ENCODE measurements around the gene RADX.

GRCh38 chrX:106716463-106716862 lies 104.7 kb downstream of the RADX start:
- TF ChIP-seq FOXJ3 (CRISPR knock-in tag; IDR thresholded peaks at IDR 0.05): no peak
- no peak for TF ChIP-seq POLR2AphosphoS5 (IDR thresholded peaks at IDR 0.05; ENCODE audit: low read depth, low read length)
- no peak for TF ChIP-seq CTCF (IDR thresholded peaks at IDR 0.05)
- TF ChIP-seq SIN3A (IDR thresholded peaks at IDR 0.05; ENCODE audit: borderline replicate concordance, low read depth, low read length): no peak
- TF ChIP-seq TAF1 (IDR thresholded peaks at IDR 0.05; ENCODE audit: borderline replicate concordance, low read depth, low read length): no peak
- no peak for TF ChIP-seq EP300 (IDR thresholded peaks at IDR 0.05; ENCODE audit: borderline replicate concordance in 1 of 2, low read depth in 1 of 2, low read length in 1 of 2)
- no peak for TF ChIP-seq REST (IDR thresholded peaks at IDR 0.05; ENCODE audit: low read depth, low read length)
- TF ChIP-seq RCOR1 (IDR thresholded peaks at IDR 0.05; ENCODE audit: low read length): no peak
- no peak for TF ChIP-seq CHD2 (IDR thresholded peaks at IDR 0.05; ENCODE audit: low read length, partially characterized antibody)
- TF ChIP-seq EZH2phosphoT487 (IDR thresholded peaks at IDR 0.05; ENCODE audit: borderline replicate concordance, low read depth): no peak

Measured in SK-N-SH (cell line).